OCI-LY3 (cell line): ENCODE measurements around the gene SDK1.

Experiments used
- CTCF ChIP-seq: fragments of 200-600, 300-600 bp; sonication (generic); IDR thresholded peaks from 2 replicates; pipeline ENCODE4 v1.5.1; 2014; ENCODE audit warnings: antibody characterized with exemption, low read length, low read depth
- EZH2phosphoT487 ChIP-seq: fragments of 200-600 bp; shearing (Covaris generic); IDR thresholded peaks from 2 replicates; pipeline ENCODE4 v1.6.1; 2018; ENCODE audit warnings: antibody characterized with exemption, mixed run types, low read depth

- no peak for TF ChIP-seq CTCF
- TF ChIP-seq EZH2phosphoT487: no peak
Observed at GRCh38 chr7:3432911-3433310, 131.9 kb downstream of the SDK1 start.
